HepG2 (cell line): Measurements from ENCODE around the gene TBC1D16. TPM values are rescaled to one million over a fixed set of nuclear protein-coding genes. Genes with fewer than 3 reads are reported as not detected.

ENCODE experiments used
- ATF3 ChIP-seq: sonication (generic); formaldehyde crosslinking; IDR thresholded peaks from 2 replicates; pipeline ENCODE4 v1.4.0; 2020; ENCODE audit warnings: missing genetic modification reagents
- CCAR2 ChIP-seq: fragments of 200-400 bp; formaldehyde crosslinking; optimal IDR thresholded peaks from 2 replicates; pipeline ENCODE3; 2018; ENCODE audit warnings: low read depth, mild to moderate bottlenecking, low read length, moderate library complexity
- CERS6 ChIP-seq: sonication (generic); formaldehyde crosslinking; IDR thresholded peaks from 2 replicates; pipeline ENCODE4 v1.5.0; 2020; ENCODE audit warnings: missing genetic modification reagents
- ELF3 ChIP-seq: IDR thresholded peaks from 2 replicates; pipeline ENCODE4 v1.6.1; 2016; ENCODE audit warnings: missing genetic modification reagents, missing compliant biosample characterization
- FOXC1 ChIP-seq: sonication (generic); formaldehyde crosslinking; IDR thresholded peaks from 2 replicates; pipeline ENCODE4 v1.8.0; 2022; ENCODE audit warnings: mild to moderate bottlenecking, missing genetic modification reagents, borderline replicate concordance
- GABPB1 ChIP-seq: IDR thresholded peaks from 2 replicates; pipeline ENCODE4 v1.6.1; 2016; ENCODE audit warnings: mild to moderate bottlenecking, missing genetic modification reagents, moderate library complexity, missing compliant biosample characterization
- GATA4 ChIP-seq: sonication (generic); IDR thresholded peaks from 2 replicates; pipeline ENCODE4 v1.6.1; 2016; ENCODE audit warnings: antibody characterized with exemption, low read depth, borderline replicate concordance
- MAFF ChIP-seq: IDR thresholded peaks from 2 replicates; pipeline ENCODE4 v1.6.1; 2011; ENCODE audit warnings: low read depth, low read length, improper control_type of control experiment
- MTA1 ChIP-seq: sonication (generic); formaldehyde crosslinking; IDR thresholded peaks from 2 replicates; pipeline ENCODE4 v1.4.0; 2020; ENCODE audit warnings: missing genetic modification reagents, mild to moderate bottlenecking, borderline replicate concordance
- MXD3 ChIP-seq: IDR thresholded peaks from 2 replicates; pipeline ENCODE4 v1.6.1; 2016; ENCODE audit warnings: mild to moderate bottlenecking, missing biosample characterization, missing genetic modification reagents
- NONO ChIP-seq, 2 experiments: fragments of 450-650 bp in 1 of 2; sonication (generic) in 1 of 2; formaldehyde crosslinking in 1 of 2; IDR thresholded peaks in 1 of 2; conservative IDR thresholded peaks in 1 of 2; 2 replicates each; pipeline versions ENCODE4 v1.6.1 to v1.8.0; 2017 to 2022; ENCODE audit warnings: mild to moderate bottlenecking in 1 of 2, missing genetic modification reagents in 1 of 2, moderate library complexity in 1 of 2
- NR2F1 ChIP-seq, 2 experiments: fragments of 450-650 bp in 1 of 2; formaldehyde crosslinking in 1 of 2; IDR thresholded peaks; 2 replicates each; pipeline versions ENCODE4 v1.5.0 to v1.6.1; 2016 to 2020; ENCODE audit warnings: mild to moderate bottlenecking in 1 of 2, missing compliant biosample characterization in 1 of 2, missing genetic modification reagents in 1 of 2, moderate library complexity in 1 of 2
- RBM39 ChIP-seq: fragments of 200-400 bp; formaldehyde crosslinking; IDR thresholded peaks from one replicate; pipeline ENCODE4 v1.6.1; 2018; ENCODE audit warnings: antibody characterized with exemption, mild to moderate bottlenecking, low read depth, low read length; ENCODE audit not compliant: poor library complexity, severe bottlenecking
- RFX3 ChIP-seq: IDR thresholded peaks from 2 replicates; pipeline ENCODE4 v1.6.1; 2016; ENCODE audit warnings: missing biosample characterization, missing genetic modification reagents
- RNF219 ChIP-seq: sonication (generic); formaldehyde crosslinking; IDR thresholded peaks from 2 replicates; pipeline ENCODE4 v1.5.0; 2020; ENCODE audit warnings: mild to moderate bottlenecking, missing genetic modification reagents
- SAFB2 ChIP-seq: sonication (generic); formaldehyde crosslinking; IDR thresholded peaks from 2 replicates; pipeline ENCODE4 v1.5.1; 2020; ENCODE audit warnings: missing genetic modification reagents, low read depth, mild to moderate bottlenecking, borderline replicate concordance
- SUZ12 ChIP-seq: fragments of 150-350 bp; IDR thresholded peaks from 2 replicates; pipeline ENCODE4 v1.6.1; 2014; ENCODE audit warnings: low read depth, low read length
- THAP11 ChIP-seq: IDR thresholded peaks from 2 replicates; pipeline ENCODE4 v1.6.1; 2016; ENCODE audit warnings: missing biosample characterization, missing genetic modification reagents
- ZBTB3 ChIP-seq: sonication (generic); formaldehyde crosslinking; IDR thresholded peaks from 2 replicates; pipeline ENCODE4 v1.4.0; 2020; ENCODE audit warnings: low read depth, mild to moderate bottlenecking, moderate library complexity, missing genetic modification reagents, borderline replicate concordance
- ZMYM4 ChIP-seq: sonication (generic); formaldehyde crosslinking; IDR thresholded peaks from 2 replicates; pipeline ENCODE4 v1.8.1; 2023; ENCODE audit warnings: mild to moderate bottlenecking, missing genetic modification reagents
- ZNF10 ChIP-seq: sonication (generic); formaldehyde crosslinking; IDR thresholded peaks from 2 replicates; pipeline ENCODE4 v1.4.0; 2020; ENCODE audit warnings: mild to moderate bottlenecking, low read depth, missing genetic modification reagents, borderline replicate concordance
- ZNF180 ChIP-seq: sonication (generic); formaldehyde crosslinking; IDR thresholded peaks from 2 replicates; pipeline ENCODE4 v1.4.0; 2020; ENCODE audit warnings: low read depth, missing genetic modification reagents, borderline replicate concordance
- ZNF253 ChIP-seq: sonication (generic); formaldehyde crosslinking; IDR thresholded peaks from 2 replicates; pipeline ENCODE4 v1.8.0; 2022; ENCODE audit warnings: mild to moderate bottlenecking, missing genetic modification reagents, borderline replicate concordance
- ZNF550 ChIP-seq: sonication (generic); formaldehyde crosslinking; IDR thresholded peaks from 2 replicates; pipeline ENCODE4 v1.4.0; 2020; ENCODE audit warnings: mild to moderate bottlenecking, missing genetic modification reagents, borderline replicate concordance
- ZNF576 ChIP-seq: sonication (generic); formaldehyde crosslinking; IDR thresholded peaks from 2 replicates; pipeline ENCODE4 v1.4.0; 2020; ENCODE audit warnings: mild to moderate bottlenecking, missing genetic modification reagents
- ZNF841 ChIP-seq: sonication (generic); formaldehyde crosslinking; IDR thresholded peaks from 2 replicates; pipeline ENCODE4 v1.8.1; 2023; ENCODE audit warnings: missing genetic modification reagents, borderline replicate concordance
- polyA plus RNA-seq, 8 experiments: library from polyadenylated mRNA; depleted of rRNA in 3 of 8; stranded (reverse) in 7 of 8; unstranded in 1 of 8; fragments of >200 nt; fragmentation: Illumina TruSeq in 4 of 8; extraction: Trizol in 4 of 8; gene quantifications; 2 replicates each; pipeline versions ENCODE4 v1.2.1 to v1.2.3, GENCODE V29; 2011 to 2016; ENCODE audit warnings: low read depth in 4 of 8, missing spikeins in 1 of 8, mixed read lengths in 1 of 8; ENCODE audit not compliant: insufficient read depth in 1 of 8
- total RNA-seq, 5 experiments: library from RNA; depleted of rRNA; stranded (reverse); fragments of >200 nt; fragmentation: Illumina TruSeq; extraction: Trizol; gene quantifications; 2 replicates each; pipeline ENCODE4 v1.2.3, GENCODE V29; 2016; ENCODE audit warnings: low read depth in 1 of 5

TBC1D16 gene
- total and polyA plus RNA-seq, 2 of the 13 experiments (the other 11 are each of a cell fraction or from before 2014, with no cell fraction given) = 14.9 to 24.9 TPM

GRCh38 chr17:79987187-79987934 lies 48.3 kb downstream of the TBC1D16 start (continued):
- TF ChIP-seq ZNF10 (no peak), ZNF180 (no peak), RBM39 (no peak), MXD3 (CRISPR knock-in tag) (no peak), SAFB2 (CRISPR knock-in tag) (no peak), ATF3 (CRISPR knock-in tag) (peak; percentile 93), MTA1 (CRISPR knock-in tag) (no peak), NR2F1 (CRISPR knock-in tag; IDR thresholded peaks at IDR 0.05) (no peak), ZNF576 (no peak), GATA4 (no peak), RFX3 (no peak), RNF219 (CRISPR knock-in tag) (no peak), ZBTB3 (no peak), ZNF841 (no peak), CERS6 (no peak), MAFF (no peak), ZNF550 (CRISPR knock-in tag) (no peak), SUZ12 (no peak), ELF3 (CRISPR knock-in tag) (no peak), NONO (IDR thresholded peaks at IDR 0.05) (no peak), NONO (CRISPR knock-in tag; conservative IDR thresholded peaks at IDR 0.05) (no peak), FOXC1 (no peak), ZNF253 (CRISPR knock-in tag) (no peak), THAP11 (no peak), ZMYM4 (CRISPR knock-in tag) (no peak), GABPB1 (no peak), CCAR2 (peak; percentile 23)
